Hepatocyte (in vitro differentiated cells): Measurements from ENCODE around the gene HNRNPR.

Experiments
- EZH2 ChIP-seq: fragments of 200-600 bp; sonication (generic); IDR thresholded peaks from 2 replicates; pipeline ENCODE4 v1.6.1; 2016; ENCODE audit warnings: antibody characterized with exemption, mild to moderate bottlenecking, borderline replicate concordance
- EZH2phosphoT487 ChIP-seq: fragments of 200-600 bp; sonication (generic); IDR thresholded peaks from one replicate; pipeline ENCODE4 v1.6.1; 2018; ENCODE audit warnings: antibody characterized with exemption, mild to moderate bottlenecking, low read depth, moderate library complexity; ENCODE audit not compliant: unreplicated experiment, severe bottlenecking
- TF ChIP-seq, protein P1 (sequence below): fragments of 200-600 bp; sonication (generic); IDR thresholded peaks from 2 replicates; pipeline ENCODE4 v1.5.1; 2016; ENCODE audit warnings: antibody characterized with exemption, mild to moderate bottlenecking; ENCODE audit not compliant: poor library complexity

DNA sequence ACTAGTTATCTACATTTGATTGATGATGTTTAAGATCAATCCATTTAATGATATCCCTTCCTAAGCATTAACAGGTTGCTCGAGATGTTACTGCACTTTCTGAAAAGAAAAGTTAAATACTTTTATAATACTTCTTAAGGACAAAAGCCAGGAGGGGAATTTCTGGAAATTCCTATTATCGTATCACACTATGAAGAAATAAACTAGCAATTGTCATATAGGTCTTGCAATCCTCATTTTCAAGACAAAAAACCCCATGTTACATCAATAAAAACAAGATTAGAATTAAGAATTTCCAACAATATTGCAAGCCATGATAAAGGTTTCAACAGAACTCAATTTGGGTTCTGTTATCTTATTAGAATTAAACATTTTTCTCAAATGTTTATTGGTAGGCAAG lies 47.2 kb downstream of the HNRNPR start:
- TF ChIP-seq, protein P1, sequence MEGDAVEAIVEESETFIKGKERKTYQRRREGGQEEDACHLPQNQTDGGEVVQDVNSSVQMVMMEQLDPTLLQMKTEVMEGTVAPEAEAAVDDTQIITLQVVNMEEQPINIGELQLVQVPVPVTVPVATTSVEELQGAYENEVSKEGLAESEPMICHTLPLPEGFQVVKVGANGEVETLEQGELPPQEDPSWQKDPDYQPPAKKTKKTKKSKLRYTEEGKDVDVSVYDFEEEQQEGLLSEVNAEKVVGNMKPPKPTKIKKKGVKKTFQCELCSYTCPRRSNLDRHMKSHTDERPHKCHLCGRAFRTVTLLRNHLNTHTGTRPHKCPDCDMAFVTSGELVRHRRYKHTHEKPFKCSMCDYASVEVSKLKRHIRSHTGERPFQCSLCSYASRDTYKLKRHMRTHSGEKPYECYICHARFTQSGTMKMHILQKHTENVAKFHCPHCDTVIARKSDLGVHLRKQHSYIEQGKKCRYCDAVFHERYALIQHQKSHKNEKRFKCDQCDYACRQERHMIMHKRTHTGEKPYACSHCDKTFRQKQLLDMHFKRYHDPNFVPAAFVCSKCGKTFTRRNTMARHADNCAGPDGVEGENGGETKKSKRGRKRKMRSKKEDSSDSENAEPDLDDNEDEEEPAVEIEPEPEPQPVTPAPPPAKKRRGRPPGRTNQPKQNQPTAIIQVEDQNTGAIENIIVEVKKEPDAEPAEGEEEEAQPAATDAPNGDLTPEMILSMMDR: no peak
- no peak for TF ChIP-seq EZH2
- no peak for TF ChIP-seq EZH2phosphoT487
